A549 (cell line): ENCODE measurements around the gene MECR.

ENCODE experiments used
- POLR2AphosphoS2 ChIP-seq: conservative IDR thresholded peaks from 2 replicates; pipeline ENCODE4 v1.6.1; 2012; ENCODE audit warnings: low read length, improper control_type of control experiment, inconsistent platforms
- SREBF2 ChIP-seq: fragments of 450-650 bp; IDR thresholded peaks from 2 replicates; pipeline ENCODE4 v1.6.1; 2014; ENCODE audit warnings: mild to moderate bottlenecking, moderate library complexity

GRCh38 chr1:29264773-29265389 is 34.1 kb upstream of the MECR start:
- TF ChIP-seq SREBF2 (no peak), POLR2AphosphoS2 (no peak)
